GM18507 (cell line): ENCODE measurements around the gene LGALS14.
A peak's percentile ranks its signal among the peaks of the same experiment; 100 is the strongest.
"Not testable (repeated sequence)": the region's sequence is repeated elsewhere in the genome, so short reads cannot be mapped to it uniquely, and the experiment has no call there.

Experiments
- DNase-seq: peaks from one replicate; pipeline ENCODE4 v3.0.0; 2011; ENCODE audit warnings: low read depth; ENCODE audit not compliant: insufficient read length; ENCODE audit errors: extremely low spot score
- FAIRE-seq: peaks from 2 replicates; lab custom pipeline; 2011; peaks lifted over from hg19 to GRCh38; lab: Jason Lieb, UNC

Gene LGALS14

DNA sequence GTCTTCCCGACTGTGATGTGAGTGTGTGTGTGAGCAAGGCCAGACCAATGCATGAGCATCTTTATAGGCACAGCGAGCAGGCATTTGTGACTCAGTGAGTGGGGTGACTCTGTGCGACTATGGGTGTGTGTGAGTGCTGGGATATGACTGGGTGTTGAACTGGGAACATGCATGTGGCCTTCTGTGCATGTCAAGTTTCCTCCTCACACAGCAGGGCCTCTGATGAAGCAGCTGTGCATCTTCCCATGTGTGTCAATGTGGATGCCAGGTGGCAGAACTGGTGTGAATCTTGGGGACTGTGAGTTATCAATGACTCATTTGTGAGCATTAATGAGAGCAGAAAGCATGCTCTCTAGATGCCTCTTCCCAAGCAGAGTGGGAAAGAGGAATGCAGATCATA lies 12.1 kb upstream of the LGALS14 start:
- FAIRE-seq (no peak), DNase-seq (no peak)

DNA sequence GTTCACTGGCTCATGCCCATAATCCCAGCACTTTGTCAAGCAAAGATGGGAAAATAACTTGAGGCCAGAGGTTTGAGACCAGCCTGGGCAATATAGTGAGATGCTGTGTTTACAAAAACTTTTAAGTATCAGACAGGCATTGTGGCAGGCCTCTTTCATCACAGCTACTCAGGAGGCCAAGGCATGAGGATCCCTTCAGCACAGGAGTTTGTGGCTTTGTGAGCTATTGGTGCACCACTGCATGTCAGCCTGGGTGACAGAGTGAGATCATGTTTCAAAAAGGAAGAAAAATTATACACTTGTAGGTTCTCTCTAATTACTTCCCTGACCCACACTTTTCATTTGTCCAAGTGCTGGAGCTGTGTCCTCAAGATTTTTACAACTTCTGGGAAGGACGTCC lies 11.5 kb upstream of the LGALS14 start:
- no peak for FAIRE-seq

DNA sequence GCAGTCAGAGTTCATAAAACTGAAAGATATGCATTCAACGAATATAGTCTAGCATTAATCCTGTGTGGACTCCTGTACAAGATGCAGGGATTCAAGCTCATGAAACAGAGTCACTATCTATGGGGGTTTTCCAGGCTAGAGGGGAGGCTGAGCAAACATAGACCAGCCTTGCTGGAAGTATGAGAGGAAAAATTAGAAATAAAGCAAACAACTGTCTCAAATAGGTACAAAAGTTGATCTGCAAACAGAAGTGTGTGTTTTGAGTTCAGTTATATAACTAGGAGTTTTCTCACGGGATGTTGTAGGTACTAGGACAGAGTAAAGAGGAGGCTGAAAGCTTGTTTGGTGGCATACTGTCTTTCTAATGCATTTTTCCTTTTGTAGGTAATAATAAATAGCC lies 8.5 kb upstream of the LGALS14 start:
- FAIRE-seq (no peak), DNase-seq (no peak)

More for the DNA sequence above, 11.5 kb upstream of the LGALS14 start:
- no peak for DNase-seq

DNA sequence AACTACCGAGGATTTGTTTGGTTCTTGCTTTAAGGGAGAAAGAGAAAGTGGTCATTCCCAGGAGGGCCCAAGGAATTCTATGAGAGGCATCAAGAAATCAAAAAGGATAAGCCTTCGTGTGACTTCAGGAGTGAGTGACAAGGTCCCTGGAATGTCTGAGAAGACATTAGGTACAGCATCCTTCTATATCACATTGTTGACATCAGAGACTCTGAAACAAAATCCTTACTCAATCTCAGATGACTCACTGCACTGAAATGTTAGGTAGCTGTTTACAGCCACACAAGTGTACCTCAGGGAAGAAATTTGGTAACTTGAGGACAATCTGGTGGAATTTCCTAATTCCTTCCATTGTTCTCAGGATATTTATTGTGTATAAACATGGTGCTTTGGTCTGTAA lies 7.9 kb upstream of the LGALS14 start:
- DNase-seq (no peak), FAIRE-seq (no peak)

DNA sequence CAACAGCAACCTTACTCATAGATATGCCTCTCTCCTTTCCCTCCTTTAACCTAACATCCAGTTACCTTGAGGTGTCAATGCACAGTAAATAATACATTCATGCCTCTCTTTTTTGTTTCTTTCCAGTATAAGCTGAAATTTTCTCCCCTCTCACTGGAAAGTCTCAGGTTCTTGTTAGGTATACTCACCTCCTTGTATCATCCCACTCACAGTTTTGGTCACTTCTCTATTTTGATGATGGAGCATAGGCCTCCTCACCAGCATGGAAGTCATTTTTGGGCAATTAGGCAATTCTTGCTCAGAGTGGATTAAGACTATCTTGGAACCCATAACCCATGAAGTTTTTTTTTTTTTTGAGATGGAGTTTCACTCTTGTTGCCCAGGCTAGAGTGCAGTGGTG lies 5.7 kb upstream of the LGALS14 start:
- DNase-seq (no peak), FAIRE-seq (no peak)

DNA sequence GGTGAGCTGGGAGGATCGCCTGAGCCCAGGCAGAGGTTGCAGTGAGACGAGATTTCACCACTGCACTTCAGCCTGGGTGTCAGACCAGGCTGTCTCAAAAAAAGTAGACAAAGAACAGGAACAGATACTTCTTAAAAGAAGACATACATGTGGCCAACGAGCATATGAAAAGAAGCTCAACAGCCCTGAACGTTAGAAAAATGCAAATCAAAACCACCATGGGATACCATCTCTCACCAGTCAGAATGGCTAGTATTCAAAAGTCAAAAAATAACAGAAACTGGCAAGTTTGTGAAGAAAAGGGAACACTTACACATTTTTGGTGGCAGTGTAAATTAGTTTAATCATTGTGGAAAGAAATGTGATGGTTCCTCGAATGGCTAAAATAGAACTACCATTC lies 3.0 kb upstream of the LGALS14 start:
- DNase-seq (no peak), FAIRE-seq (peak; percentile 89)

DNA sequence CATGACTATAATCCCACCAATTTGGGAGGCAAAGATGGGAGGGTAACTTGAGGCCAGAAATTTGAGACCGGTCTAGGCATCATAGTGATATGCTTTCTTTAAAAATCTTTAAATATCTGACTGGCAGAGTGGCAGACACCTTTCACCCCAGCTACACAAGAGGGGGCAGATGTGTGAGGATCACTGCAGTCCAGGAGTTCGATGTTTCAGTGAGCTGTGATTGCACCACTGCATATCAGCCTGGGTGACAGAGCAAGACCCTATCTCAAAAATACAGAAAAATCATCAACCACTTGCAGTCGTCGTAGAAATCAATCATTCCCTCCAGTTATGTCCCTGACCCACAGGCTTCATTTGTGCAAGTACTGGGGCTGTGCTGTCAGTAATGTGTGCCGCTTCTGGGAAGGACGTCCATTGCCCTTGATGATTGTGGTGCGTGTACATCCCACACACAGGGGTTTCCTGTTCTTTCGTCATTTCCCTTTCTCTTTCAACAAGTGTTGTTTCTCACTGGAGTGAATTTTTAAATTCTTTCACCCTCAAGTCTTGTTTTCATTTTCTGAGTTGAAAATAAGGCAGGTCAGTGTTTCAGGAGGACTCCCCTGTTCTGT lies 1.4 kb downstream of the LGALS14 start:
- peak; percentile 73 for FAIRE-seq

DNA sequence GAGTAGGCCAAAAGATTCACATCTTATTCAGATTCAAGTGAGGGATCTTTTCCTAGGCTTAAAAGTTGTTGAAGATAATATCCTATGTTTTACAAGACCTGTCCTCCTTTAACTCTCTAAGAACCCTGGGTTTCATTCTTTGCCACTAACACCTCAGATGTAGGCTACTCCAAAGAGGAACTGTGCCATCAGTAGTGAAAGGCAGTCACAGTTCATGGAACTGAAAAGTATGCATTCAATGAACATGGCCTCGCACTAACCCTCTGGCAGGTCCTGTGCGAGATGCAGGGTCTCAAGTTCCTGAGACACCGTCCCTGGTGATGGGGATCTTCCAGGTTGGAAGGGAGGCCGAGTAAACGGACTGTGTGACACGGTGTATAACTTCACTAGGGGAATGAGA lies 4.3 kb downstream of the LGALS14 start:
- DNase-seq (no peak), FAIRE-seq (peak; percentile 79)

More for the DNA sequence above, 1.4 kb downstream of the LGALS14 start:
- DNase-seq = no peak

DNA sequence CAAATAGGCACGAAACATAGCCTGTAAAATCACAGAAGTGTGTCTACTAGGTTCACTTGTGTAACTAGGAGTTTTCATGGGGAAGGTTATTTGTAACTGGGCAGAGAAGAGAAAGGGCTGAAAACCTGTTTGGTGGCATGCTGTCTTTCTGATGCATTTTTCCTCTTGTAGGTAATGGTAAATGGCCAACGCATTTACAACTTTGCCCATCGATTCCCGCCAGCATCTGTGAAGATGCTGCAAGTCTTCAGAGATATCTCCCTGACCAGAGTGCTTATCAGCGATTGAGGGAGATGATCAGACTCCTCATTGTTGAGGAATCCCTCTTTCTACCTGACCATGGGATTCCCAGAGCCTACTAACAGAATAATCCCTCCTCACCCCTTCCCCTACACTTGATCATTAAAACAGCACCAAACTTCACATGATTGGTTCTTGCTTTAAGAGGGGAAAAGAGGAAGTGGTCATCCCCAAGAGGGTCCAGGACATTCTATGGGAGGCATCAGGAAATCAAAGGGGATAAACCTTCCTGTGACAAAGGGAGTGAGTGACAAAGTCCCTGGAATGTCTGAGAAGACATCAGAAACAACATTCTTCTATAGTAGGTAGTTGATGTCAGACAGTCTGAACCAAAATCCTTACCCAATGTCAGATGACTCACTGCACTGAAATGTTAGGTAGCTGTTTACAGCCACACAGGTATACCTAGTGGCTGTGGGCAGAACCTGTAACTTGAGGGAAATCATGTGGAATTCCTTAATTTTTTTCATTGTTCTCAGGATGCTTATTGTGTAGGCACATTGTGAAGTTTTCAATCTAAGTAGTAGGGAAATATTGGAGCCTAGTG lies 5.0 kb downstream of the LGALS14 start:
- FAIRE-seq = no peak
- no peak for DNase-seq

DNA sequence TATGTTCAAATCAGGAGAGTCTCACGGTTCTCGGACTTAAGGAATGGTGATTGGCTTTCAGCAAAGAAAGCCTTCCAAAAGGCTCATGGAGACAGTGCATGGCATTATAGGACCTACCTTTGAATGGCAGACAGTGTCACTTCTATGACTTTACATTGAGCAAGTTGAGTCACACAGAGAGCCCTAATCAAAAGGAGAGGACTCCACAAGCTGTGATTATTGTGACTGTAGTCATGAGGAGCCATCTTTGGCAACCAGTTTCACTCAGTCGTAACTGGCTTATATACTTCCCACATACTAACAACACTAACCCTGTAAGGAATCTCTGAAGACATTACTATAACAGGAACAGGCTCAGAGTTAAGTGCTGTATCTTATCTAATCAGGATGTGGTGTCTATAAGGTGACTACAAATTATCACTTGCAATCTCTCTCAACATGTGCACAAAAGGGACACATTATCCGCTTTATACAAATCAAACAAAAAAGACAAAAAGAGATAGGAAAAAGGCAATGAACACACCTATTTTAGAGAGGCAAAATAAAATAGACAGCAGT lies 6.1 kb downstream of the LGALS14 start:
- DNase-seq = no peak
- no peak for FAIRE-seq

DNA sequence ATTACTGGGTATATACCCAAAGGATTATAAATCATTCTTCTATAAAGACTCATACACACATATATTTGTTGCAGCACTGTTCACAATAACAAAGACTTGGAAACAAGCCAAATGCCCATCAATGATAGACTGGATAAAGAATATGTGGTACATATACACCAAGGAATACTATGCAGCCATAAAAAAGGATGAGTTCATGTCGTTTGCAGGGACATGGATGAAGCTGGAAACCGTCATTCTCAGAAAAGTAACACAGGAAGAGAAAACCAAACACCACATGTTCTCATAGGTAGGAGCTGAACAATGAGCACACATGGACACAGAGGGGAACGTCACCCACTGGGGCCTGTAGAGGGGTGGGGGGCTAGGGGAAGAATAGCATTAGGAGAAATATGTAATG lies 15.9 kb downstream of the LGALS14 start:
- DNase-seq, FAIRE-seq: not testable (repeated sequence)

DNA sequence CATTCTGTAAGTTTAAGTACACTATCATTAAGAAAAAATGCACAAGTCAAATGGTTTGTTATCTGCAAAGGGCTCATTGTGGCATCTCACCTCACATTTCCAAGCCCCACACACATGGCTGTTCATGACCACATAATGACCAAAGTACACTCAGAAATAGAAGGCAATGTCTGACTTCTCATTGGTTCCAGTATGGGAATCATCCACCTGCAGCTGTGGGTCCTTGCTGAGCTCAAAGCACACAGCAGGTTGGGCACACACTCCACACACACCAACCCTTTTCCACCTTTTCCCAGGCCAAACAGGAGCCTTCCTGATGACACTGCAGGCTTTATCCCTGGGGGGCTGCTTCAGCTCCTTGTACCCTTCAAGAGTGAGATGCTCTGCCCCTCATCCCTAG lies 21.7 kb downstream of the LGALS14 start:
- no peak for FAIRE-seq

DNA sequence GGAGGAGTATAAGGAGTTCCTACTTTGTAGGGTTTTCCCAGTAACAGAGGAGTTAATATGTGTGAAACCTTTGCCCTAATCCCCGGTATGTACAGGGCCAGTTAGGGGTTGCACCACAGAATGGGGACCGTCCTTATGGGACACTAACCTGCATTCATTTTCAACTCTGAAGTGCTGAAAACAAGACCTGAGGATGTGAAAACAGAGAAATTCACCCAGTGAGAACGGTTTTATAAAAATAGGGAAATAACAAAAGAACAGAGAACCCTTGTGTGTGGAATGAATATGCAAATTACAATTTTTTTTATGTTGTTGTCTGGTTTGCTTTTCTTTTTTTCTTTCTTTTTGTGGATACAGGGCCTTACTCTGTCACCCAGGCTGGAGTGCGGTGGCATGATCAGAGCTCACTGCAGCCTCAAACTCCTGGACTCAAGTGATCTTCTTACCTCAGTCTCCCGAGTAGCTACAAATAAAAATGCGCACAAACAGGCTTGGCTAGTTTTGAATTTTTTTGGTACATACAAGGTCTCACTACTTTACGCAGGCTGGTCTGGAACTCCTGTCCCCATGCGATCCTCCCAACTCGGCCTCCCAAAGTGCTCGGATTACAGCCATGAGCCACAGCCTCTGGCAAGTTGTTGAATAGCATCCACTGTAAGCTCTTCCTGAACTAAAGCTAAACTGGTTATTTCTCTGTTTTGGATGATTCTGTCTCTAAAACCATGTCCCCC lies 23.0 kb downstream of the LGALS14 start:
- DNase-seq (no peak), FAIRE-seq (no peak)

More for the DNA sequence above, 21.7 kb downstream of the LGALS14 start:
- no peak for DNase-seq

DNA sequence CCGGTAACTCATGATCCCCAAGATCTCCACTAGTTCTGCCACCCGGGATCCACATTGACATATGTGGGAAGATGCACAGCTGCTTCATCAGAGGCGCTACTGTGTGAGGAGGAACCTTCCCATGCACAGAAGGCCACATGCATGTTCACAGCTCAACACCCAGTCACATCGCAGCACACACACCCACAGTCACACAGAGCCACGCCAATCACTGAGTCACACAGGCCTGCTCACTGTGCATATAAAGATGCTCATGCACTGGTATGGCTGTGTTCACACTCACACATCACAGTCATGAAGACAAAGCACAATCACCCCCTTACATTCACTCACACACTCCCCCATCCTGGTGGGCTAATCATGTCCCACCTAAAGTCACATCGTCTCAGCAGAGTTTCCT lies 23.8 kb downstream of the LGALS14 start:
- no peak for DNase-seq
- FAIRE-seq = no peak

DNA sequence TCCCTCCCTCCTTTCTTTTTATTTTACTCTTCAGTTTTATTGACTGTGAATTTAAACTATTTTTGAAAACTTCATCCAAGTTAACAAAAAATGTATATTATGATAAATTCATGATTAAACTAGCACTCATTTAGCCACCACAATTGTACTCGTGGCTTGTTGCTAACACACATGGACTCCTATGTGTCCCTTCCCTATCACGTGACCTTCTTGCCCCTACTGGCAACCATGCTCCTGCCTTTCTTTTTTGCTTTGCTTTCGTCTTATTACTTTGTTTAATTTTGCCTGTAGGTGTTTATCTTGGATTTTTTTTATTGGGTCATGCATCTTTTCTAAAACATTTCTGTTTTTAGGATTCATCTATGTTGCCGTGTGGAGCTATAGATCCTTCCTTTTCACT lies 25.3 kb downstream of the LGALS14 start:
- FAIRE-seq (no peak), DNase-seq (no peak)

DNA sequence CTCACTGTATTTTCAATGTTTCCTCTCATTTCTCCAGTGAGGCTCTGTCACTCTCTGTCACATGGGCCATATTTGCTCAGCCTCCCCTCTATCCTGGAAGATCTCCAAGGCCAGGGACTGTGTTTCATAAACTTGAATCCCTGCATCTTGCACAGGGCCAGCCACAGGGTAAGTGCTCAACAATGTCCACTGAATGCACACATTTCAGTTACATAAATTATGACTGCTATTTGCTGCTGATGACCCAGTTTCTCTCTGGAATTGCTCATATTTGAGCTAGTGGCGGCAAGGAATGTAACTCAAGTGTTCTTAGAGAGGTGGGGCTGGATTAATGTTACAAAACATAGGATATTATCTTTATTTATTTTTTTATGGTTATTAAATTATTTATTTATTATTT lies 27.4 kb downstream of the LGALS14 start:
- no peak for DNase-seq
- FAIRE-seq = no peak

DNA sequence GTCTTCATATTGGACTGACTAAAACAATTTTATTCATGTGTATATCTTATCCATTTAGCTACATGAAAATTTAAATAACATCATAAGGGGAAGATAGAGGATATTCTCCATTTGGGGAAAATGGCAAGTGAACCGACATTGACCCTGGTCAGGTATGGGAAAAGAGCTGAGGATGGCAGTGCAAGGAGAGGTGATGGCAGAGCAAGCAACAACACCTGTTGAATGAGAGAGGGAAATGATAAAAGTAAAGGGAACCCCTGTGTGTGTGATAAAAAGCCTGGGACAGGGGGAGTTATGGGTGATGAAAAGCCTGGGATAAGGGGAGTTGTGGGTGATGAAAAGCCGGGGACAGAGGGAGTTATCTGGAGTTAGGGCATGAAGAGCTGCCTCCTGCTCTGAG lies 29.6 kb downstream of the LGALS14 start:
- FAIRE-seq = no peak
- no peak for DNase-seq

DNA sequence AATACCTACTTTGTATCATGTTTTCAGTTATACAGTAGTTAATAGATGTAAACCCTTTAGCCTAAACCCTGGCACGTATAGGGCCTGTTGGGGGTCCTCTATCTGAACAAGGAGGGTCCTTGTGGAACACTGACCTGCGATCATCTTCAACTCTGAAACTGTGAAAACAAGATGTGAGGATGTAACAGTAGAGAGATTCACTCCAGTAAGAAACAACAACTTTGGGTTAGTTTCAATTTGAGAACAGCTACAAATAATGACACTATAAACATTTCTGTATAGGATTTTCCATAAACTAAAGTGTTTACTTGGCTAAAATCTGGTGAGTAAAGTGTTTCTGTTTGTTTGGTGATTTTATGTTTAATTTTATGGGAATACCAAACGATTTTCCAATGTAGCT lies 31.4 kb downstream of the LGALS14 start:
- peak; percentile 9 for FAIRE-seq
- DNase-seq = no peak

DNA sequence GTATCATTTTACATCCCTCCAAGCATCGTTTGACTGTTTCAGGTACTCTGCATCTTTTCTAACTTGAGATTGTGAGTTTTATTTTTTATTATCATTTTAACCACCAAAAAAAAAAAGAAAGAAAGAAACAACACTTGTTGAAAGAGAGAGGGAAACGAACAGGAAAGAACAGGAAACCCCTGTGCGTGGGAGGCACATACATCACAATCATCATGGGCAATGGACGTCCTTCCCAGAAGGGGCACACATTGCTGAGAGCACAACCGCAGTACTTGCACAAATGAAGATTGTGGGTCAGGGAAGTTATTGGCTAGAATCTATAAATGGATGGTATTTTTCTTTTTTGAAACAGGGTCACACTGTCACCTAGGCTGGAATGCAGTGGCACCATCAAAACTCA lies 31.8 kb downstream of the LGALS14 start:
- no peak for DNase-seq
- no peak for FAIRE-seq

DNA sequence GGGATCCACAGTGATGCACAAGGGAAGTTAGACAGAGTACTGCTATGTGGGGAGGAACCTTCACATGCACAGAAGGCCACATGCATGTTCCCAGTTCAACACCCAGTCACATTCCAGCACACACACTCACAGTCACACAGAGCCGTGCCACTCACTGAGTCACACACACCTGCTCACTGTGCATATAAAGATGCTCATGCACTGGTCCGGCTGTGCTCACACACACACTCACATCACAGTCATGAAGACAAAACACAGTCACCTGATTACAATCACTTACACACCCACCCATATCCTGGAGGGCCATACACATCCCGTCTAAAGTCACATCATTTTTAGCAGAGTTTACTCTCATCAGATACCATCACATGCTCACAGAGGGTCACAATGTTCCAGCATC lies 33.1 kb downstream of the LGALS14 start:
- no peak for DNase-seq
- no peak for FAIRE-seq
